GM13977 (cell line): ENCODE results near the gene ANKRD40CL.

Experiments
- DNase-seq: peaks from one replicate; pipeline ENCODE4 v3.0.0; 2012; ENCODE audit warnings: low spot score
- CTCF ChIP-seq: IDR thresholded peaks from 2 replicates; pipeline ENCODE4 v1.5.1; 2012; ENCODE audit warnings: mild to moderate bottlenecking, control low read depth; ENCODE audit not compliant: insufficient read depth; ENCODE audit errors: extremely low read depth, missing control alignments
- in situ Hi-C: fragments of 300-500 bp; cut with MboI; formaldehyde crosslinking; loops from one replicate; pipeline ENCODE4 v1.12.0; 2022; ENCODE audit warnings: low sequenced_read_pairs, low pct_unique_long_range_greater_than_20kb, mixed read lengths, inconsistent platforms; ENCODE audit not compliant: unreplicated experiment

Gene ANKRD40CL

GRCh38 chr17:50766222-50767023, 895 bp downstream of the ANKRD40CL start:
- no peak for TF ChIP-seq CTCF
- in situ Hi-C loops, result no loop called here
- no peak for DNase-seq

GRCh38 chr17:50765454-50766221, 1.7 kb downstream of the ANKRD40CL start:
- in situ Hi-C loops, result no loop called here
- DNase-seq, result no peak
- TF ChIP-seq CTCF, result no peak

- TF ChIP-seq CTCF, result no peak
- in situ Hi-C loops, result no loop called here
- no peak for DNase-seq
These were observed 2.6 kb downstream of the ANKRD40CL start for GRCh38 chr17:50764734-50765149.

- in situ Hi-C loops, result no loop called here
- TF ChIP-seq CTCF, result no peak
These were observed 3.4 kb downstream of the ANKRD40CL start for GRCh38 chr17:50763716-50764475.

GRCh38 chr17:50762177-50762576, 5.1 kb downstream of the ANKRD40CL start:
- in situ Hi-C loops, result no loop called here

More at GRCh38 chr17:50763716-50764475, 3.4 kb downstream of the ANKRD40CL start:
- DNase-seq, result no peak

More at GRCh38 chr17:50762177-50762576, 5.1 kb downstream of the ANKRD40CL start:
- TF ChIP-seq CTCF, result no peak
- no peak for DNase-seq
